ENCODE data around the gene DNAH2. TPM values are rescaled to one million over a fixed set of nuclear protein-coding genes. Genes with fewer than 3 reads are reported as not detected.

Gene DNAH2
- total RNA-seq, 2 experiments from 2014 or later, result not detected

DNA sequence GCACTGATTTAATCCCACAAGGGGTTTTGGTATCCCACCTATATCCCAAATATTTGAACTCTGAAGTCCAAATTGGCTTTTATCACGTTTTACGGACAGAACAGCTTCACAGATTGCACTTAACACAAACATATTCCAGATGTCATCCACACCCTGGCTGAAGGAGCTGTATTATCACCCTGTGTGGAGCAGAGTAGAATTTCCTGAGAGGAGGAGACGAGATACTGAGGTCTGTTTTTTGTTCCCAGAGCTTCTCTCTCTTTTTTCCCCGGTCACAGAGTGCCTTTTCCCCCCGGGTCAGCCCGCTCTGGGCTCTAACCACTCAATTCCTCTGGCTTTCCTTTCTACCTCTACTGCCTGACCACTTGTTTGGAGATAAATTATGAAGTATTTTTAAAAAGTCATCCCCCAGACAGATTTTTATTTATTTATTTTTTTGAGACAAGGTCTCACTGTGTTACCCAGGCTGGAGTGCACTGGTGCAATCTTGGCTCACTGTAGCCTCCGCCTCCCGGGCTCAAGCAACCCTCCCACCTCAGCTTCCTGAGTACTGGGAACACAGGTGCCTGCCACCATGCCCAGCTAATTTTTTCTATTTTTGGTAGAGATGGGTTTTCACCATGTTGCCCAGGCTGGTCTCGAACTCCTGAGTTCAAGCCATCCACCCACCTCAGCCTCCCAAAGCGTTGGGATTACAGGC is 30.7 kb downstream of the DNAH2 start:
- no peaks in the 10 kb centered on the region for H3K36me3 ChIP-seq (ENCODE audit: insufficient read depth, low read length)
- no peak overlapping the region for H3K4me3 ChIP-seq (ENCODE audit: low read depth, low read length, poor library complexity, severe bottlenecking)
- H3K4me1 ChIP-seq (ENCODE audit: insufficient read depth, low read length, poor library complexity, severe bottlenecking), result no peaks in the 10 kb centered on the region
- H2AFZ ChIP-seq (ENCODE audit: low read length), result no peak overlapping the region
- H3K9me2 ChIP-seq (ENCODE audit: insufficient read depth, low read length), result no peaks in the 10 kb centered on the region
- no peak overlapping the region for H3K27ac ChIP-seq (ENCODE audit: low read depth, low read length, poor library complexity, severe bottlenecking)
- no peak for TF ChIP-seq EZH2phosphoT487 (IDR thresholded peaks at IDR 0.05; ENCODE audit: borderline replicate concordance, low read depth, low read length)
- TF ChIP-seq, protein P1, sequence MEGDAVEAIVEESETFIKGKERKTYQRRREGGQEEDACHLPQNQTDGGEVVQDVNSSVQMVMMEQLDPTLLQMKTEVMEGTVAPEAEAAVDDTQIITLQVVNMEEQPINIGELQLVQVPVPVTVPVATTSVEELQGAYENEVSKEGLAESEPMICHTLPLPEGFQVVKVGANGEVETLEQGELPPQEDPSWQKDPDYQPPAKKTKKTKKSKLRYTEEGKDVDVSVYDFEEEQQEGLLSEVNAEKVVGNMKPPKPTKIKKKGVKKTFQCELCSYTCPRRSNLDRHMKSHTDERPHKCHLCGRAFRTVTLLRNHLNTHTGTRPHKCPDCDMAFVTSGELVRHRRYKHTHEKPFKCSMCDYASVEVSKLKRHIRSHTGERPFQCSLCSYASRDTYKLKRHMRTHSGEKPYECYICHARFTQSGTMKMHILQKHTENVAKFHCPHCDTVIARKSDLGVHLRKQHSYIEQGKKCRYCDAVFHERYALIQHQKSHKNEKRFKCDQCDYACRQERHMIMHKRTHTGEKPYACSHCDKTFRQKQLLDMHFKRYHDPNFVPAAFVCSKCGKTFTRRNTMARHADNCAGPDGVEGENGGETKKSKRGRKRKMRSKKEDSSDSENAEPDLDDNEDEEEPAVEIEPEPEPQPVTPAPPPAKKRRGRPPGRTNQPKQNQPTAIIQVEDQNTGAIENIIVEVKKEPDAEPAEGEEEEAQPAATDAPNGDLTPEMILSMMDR (conservative IDR thresholded peaks at IDR 0.05; ENCODE audit: low read length), result no peak
- POLR2A ChIA-PET, result no interaction called here
- CTCF ChIA-PET (ENCODE audit: unreplicated experiment), result interaction anchor here (0.6 kb wide), 1 partner anchor 16 kb away, joined by 3 read pairs; no protein-coding TSS in a partner anchor
- no peaks in the 10 kb centered on the region for H3K79me2 ChIP-seq (ENCODE audit: insufficient read depth, low read depth, low read length)
- intact Hi-C loops (cut with micrococcal nuclease; ENCODE audit: unreplicated experiment), result loop anchor here (10.0 kb wide), 1 partner anchor 67 kb away; no protein-coding TSS in a partner anchor
- no peak for DNase-seq (ENCODE audit: low spot score)
- no peaks in the 10 kb centered on the region for H3K9me3 ChIP-seq (ENCODE audit: low read length)
- no TSS peak for BruUV-seq (replicated peaks)
- no peaks in the 10 kb centered on the region for H4K20me1 ChIP-seq (ENCODE audit: insufficient read depth, low read length)
- H3K4me2 ChIP-seq (ENCODE audit: low read length), result no peak overlapping the region

DNA sequence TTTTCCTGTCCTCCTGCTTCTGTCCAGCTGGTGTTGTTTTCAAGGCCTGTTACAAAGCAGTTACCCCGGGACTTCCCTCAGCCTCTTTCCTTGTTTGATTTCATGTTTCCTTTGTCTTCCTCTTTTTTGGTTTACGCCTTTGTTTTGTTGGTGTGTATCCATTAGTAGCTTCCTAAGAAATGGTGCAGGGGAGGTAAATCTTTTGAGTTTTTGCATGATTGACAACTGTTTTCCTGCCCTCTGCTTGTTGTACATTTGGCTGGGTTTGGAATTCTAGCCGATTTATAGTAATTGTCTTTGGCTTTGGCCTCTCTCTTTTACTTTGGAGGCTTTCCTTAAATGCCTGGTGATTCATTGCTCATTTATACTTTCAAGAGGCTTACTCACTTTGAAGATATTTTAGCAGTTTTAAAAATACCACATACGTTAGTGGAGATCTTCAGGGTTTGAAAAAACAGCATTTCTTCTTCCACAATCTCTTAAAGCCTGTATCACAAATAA is 32.8 kb downstream of the DNAH2 start:
- Histone ChIP-seq H2AFZ (ENCODE audit: low read length) (no peak overlapping the region), H3K79me2 (ENCODE audit: insufficient read depth, low read depth, low read length) (no peaks in the 10 kb centered on the region), H3K9me3 (ENCODE audit: low read length) (no peaks in the 10 kb centered on the region), H3K36me3 (ENCODE audit: insufficient read depth, low read length) (no peaks in the 10 kb centered on the region), H3K9me2 (ENCODE audit: insufficient read depth, low read length) (no peaks in the 10 kb centered on the region), H4K20me1 (ENCODE audit: insufficient read depth, low read length) (no peaks in the 10 kb centered on the region), H3K4me3 (ENCODE audit: low read depth, low read length, poor library complexity, severe bottlenecking) (no peak overlapping the region), H3K27ac (ENCODE audit: low read depth, low read length, poor library complexity, severe bottlenecking) (no peak overlapping the region), H3K4me2 (ENCODE audit: low read length) (no peak overlapping the region), H3K4me1 (ENCODE audit: insufficient read depth, low read length, poor library complexity, severe bottlenecking) (no peaks in the 10 kb centered on the region)
- BruUV-seq (replicated peaks), result no TSS peak
- intact Hi-C loops (cut with micrococcal nuclease; ENCODE audit: unreplicated experiment), result no loop called here
- TF ChIP-seq, protein P1 (conservative IDR thresholded peaks at IDR 0.05; ENCODE audit: low read length), result no peak
- no peak for TF ChIP-seq EZH2phosphoT487 (IDR thresholded peaks at IDR 0.05; ENCODE audit: borderline replicate concordance, low read depth, low read length)
- POLR2A ChIA-PET, result interaction anchor here (0.6 kb wide), 1 partner anchor 15 kb away, joined by 3 read pairs; no protein-coding TSS in a partner anchor
- CTCF ChIA-PET (ENCODE audit: unreplicated experiment), result no interaction called here
- no peak for DNase-seq (ENCODE audit: low spot score)

DNA sequence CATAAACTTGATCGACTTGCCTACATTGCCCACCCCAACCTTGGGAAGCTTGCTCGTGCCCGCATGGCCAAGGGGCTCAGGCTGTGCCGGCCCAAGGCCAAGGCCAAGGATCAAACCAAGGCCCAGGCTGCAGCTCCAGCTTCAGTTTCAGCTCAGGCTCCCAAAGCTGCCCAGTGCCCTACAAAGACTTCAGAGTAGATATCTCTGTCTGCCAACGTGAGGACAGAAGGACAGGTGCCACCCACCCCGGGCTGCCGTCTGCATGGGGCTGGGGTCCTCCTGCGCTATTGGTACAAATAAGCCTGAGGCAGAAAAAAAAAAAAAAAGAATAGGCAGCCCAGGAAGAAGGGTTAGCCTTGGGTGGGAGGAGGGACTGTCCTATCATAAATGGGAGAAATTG is 37.1 kb downstream of the DNAH2 start:
- no peak for DNase-seq (ENCODE audit: low spot score)
- no peak overlapping the region for H2AFZ ChIP-seq (ENCODE audit: low read length)
- no TSS peak for BruUV-seq (replicated peaks)
- H3K4me2 ChIP-seq (ENCODE audit: low read length), result no peak overlapping the region
- no peaks in the 10 kb centered on the region for H3K9me2 ChIP-seq (ENCODE audit: insufficient read depth, low read length)
- CTCF ChIA-PET (ENCODE audit: unreplicated experiment), result no interaction called here
- no peak overlapping the region for H3K27ac ChIP-seq (ENCODE audit: low read depth, low read length, poor library complexity, severe bottlenecking)
- intact Hi-C loops (cut with micrococcal nuclease; ENCODE audit: unreplicated experiment), result no loop called here
- H3K4me3 ChIP-seq (ENCODE audit: low read depth, low read length, poor library complexity, severe bottlenecking), result no peak overlapping the region
- no peaks in the 10 kb centered on the region for H3K4me1 ChIP-seq (ENCODE audit: insufficient read depth, low read length, poor library complexity, severe bottlenecking)
- TF ChIP-seq, protein P1 (conservative IDR thresholded peaks at IDR 0.05; ENCODE audit: low read length), result no peak
- TF ChIP-seq EZH2phosphoT487 (IDR thresholded peaks at IDR 0.05; ENCODE audit: borderline replicate concordance, low read depth, low read length), result no peak
- H3K79me2 ChIP-seq (ENCODE audit: insufficient read depth, low read depth, low read length), result no peaks in the 10 kb centered on the region
- POLR2A ChIA-PET, result interaction anchor here (0.7 kb wide), 1 partner anchor 536 kb away, joined by 4 read pairs; no protein-coding TSS in a partner anchor
- no peaks in the 10 kb centered on the region for H4K20me1 ChIP-seq (ENCODE audit: insufficient read depth, low read length)
- H3K9me3 ChIP-seq (ENCODE audit: low read length), result no peaks in the 10 kb centered on the region
- H3K36me3 ChIP-seq (ENCODE audit: insufficient read depth, low read length), result no peaks in the 10 kb centered on the region
